ENCODE measurements around the gene F11R.

DNA sequence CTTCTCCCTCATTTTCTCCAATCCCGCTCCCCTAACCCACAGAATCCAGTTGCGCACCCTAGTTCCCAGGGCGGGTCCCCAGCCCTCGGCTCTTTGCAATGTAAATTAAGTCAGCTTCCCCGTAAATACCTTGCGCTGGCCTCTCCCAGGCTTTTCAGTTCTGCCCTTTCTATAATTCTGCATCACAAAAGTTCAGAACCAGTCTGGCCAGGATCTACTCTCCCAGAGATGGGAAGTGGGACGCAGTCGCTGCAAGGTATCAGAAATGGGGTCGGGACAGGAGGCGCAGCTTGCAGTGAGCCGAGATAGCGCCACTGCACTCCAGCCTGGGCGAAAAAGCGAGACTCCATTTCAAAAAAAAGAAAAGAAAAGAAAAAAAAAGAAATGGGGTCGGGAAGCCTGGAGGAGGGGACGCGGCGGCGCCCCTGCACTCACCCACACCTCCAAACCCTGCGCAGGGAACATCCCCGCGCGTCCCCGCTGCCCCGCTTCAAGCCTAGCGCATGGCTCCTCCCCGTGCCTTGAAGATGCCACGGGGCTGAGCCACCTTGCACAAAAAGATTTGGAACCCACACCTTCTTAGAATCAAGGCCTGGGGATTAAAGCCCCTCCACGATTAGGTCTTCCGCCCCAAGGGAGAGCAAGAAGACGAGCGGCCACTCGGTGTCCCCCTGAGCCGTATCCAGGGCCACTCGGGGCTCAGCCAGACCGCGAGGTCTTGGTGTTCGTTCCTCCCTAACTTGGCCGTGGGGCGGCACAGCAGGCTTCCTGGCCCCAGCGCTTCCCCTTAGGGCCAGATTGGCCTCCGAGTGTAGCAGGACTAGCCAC is 39.2 kb downstream of the F11R start:
- TF ChIP-seq, protein P1, sequence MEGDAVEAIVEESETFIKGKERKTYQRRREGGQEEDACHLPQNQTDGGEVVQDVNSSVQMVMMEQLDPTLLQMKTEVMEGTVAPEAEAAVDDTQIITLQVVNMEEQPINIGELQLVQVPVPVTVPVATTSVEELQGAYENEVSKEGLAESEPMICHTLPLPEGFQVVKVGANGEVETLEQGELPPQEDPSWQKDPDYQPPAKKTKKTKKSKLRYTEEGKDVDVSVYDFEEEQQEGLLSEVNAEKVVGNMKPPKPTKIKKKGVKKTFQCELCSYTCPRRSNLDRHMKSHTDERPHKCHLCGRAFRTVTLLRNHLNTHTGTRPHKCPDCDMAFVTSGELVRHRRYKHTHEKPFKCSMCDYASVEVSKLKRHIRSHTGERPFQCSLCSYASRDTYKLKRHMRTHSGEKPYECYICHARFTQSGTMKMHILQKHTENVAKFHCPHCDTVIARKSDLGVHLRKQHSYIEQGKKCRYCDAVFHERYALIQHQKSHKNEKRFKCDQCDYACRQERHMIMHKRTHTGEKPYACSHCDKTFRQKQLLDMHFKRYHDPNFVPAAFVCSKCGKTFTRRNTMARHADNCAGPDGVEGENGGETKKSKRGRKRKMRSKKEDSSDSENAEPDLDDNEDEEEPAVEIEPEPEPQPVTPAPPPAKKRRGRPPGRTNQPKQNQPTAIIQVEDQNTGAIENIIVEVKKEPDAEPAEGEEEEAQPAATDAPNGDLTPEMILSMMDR (IDR thresholded peaks at IDR 0.05): no peak
- no peak for TF ChIP-seq POLR2A (IDR thresholded peaks at IDR 0.05)

Data from right lobe of liver (tissue), 4 donors.